Hindlimb muscle (tissue), 1 donor: ENCODE results near the gene AGRN. TPM values are rescaled to one million over a fixed set of nuclear protein-coding genes. Genes with fewer than 3 reads are reported as not detected.
"Not testable (repeated sequence)": the region's sequence is repeated elsewhere in the genome, so short reads cannot be mapped to it uniquely, and the experiment has no call there.

Experiments
- DNase-seq: peaks from one replicate; pipeline ENCODE4 v3.0.0-alpha.2; 2013
- polyA plus RNA-seq: library from polyadenylated mRNA; unstranded; fragments of 120-200 nt; gene quantifications from one replicate; pipeline ENCODE4 v1.2.1, GENCODE V29; 2013; ENCODE audit not compliant: insufficient read length

The AGRN gene
- polyA plus RNA-seq, 1 donor: 51.3 TPM

DNA sequence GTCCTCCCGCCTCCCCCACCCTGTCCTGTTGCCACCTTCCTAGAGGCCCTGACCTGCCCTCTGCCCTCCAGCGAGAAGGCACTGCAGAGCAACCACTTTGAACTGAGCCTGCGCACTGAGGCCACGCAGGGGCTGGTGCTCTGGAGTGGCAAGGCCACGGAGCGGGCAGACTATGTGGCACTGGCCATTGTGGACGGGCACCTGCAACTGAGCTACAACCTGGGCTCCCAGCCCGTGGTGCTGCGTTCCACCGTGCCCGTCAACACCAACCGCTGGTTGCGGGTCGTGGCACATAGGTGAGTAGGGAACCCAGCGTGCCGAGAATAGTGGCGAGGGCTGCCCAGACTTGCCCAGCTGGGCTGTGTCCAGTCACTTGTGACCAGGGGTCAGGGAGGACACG is 33.8 kb downstream of the AGRN start:
- no peak for DNase-seq

DNA sequence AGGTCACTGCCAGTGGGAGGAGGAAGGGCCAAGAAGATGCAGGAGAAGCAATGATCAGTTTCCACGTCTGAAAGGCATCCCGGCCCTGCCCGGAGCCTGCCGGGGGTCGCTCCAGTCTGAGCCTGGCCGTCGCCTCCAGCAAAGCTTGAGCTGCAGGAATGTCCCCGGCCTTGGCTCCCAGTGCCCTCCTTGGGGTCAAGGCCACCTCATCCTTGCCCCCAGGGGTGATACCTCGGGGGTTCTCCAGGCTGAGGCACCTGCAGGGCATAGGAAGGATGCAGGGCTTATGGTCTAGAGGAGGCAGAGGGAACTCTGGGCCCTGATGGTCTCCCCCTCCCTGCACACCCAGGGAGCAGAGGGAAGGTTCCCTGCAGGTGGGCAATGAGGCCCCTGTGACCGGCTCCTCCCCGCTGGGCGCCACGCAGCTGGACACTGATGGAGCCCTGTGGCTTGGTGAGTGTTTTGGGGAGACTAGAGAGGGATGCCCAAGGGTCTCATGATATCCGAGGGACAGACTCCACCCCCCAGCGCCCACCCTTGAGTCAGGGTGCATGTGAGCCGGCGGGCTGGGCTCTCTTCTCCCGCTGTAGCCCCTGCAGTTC is 34.3 kb downstream of the AGRN start:
- DNase-seq: no peak

DNA sequence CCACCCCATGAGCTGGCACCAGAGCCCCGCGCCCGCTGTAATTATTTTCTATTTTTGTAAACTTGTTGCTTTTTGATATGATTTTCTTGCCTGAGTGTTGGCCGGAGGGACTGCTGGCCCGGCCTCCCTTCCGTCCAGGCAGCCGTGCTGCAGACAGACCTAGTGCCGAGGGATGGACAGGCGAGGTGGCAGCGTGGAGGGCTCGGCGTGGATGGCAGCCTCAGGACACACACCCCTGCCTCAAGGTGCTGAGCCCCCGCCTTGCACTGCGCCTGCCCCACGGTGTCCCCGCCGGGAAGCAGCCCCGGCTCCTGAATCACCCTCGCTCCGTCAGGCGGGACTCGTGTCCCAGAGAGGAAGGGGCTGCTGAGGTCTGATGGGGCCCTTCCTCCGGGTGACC is 35.1 kb downstream of the AGRN start:
- no peak for DNase-seq

DNA sequence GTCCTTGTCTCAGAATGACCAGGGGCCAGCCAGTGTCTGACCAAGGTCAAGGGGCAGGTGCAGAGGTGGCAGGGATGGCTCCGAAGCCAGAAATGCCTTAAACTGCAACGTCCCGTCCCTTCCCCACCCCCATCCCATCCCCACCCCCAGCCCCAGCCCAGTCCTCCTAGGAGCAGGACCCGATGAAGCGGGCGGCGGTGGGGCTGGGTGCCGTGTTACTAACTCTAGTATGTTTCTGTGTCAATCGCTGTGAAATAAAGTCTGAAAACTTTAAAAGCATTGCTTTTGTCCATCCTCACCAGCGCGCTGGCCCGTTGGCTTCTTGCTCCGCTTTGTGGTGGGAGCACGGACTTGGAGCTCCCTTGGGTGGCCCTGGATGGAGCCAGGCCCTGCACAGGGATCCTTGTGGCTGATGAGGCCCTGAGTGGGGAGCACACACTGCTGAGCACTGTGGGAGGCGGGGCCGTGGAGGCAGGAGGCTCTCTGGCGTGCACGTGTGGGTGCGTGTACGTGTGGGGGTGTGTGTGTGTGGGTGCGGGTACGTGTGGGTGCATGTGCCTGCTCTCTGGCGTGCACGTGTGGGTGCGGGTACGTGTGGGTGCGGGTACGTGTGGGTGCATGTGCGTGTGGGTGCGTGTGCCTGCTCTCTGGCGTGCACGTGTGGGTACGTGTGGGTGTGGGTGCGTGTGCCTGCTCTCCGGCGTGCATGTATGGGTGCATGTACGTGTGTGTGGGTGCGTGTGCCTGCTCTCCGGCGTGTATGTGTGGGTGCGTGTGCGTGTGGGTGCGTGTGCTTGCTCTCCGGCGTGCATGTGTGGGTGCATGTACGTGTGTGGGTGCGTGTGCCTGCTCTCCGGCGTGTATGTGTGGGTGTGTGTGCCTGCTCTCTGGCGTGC is 36.2 kb downstream of the AGRN start:
- DNase-seq: no peak

DNA sequence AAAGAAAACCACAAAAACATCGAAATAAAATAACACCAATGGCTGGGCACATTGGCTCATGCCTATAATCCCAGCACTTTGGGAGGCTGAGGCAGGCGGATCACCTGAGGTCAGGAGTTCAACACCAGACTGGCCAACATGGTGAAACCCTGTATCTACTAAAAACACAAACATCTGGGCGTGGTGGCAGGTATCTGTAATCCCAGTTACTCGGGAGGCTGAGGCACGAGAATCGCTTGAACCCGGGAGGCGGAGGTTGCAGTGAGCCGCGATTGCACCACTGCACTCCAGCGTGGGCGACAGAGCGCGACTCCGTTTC is 37.8 kb downstream of the AGRN start:
- DNase-seq: not testable (repeated sequence)

DNA sequence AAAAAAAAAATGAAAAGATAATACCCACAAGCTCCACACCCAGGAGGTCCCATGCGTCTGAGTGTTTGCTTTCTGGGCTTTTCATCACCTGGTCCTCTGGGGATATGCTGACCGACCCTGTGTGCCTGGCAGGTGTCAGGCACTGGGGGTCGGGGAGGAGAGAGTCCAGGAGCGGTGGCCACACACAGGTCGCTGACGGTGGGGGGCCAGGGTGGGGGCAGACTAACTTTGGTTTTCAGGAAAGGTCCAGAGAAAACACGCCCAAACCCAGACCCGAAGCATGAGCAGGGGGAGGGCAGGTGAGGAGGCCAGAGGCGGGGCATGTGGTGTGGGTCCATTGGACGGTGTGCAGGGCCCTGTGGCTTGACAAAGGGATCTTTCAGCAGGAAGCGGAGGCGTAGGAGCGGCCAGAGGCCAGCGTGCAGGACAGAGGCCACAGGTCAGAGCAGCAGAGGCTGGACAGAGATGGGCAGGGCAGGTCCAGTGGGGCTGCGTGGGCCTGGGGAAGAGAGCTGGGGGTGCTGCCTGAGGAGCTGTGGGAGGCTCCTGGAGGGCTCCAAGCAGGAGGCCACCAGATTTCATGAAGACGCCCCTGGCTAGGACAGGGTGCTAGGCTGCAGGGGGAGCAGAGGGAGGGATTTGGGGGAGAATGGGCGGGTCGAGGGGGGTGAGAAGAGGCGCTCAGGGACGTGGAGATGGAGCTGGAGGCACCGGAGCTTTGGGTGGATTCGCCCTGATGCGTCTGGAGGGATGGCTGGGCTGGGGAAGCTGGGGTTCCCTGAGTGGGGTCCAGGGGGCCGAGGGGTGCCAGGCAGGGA is 38.4 kb downstream of the AGRN start:
- DNase-seq: no peak

DNA sequence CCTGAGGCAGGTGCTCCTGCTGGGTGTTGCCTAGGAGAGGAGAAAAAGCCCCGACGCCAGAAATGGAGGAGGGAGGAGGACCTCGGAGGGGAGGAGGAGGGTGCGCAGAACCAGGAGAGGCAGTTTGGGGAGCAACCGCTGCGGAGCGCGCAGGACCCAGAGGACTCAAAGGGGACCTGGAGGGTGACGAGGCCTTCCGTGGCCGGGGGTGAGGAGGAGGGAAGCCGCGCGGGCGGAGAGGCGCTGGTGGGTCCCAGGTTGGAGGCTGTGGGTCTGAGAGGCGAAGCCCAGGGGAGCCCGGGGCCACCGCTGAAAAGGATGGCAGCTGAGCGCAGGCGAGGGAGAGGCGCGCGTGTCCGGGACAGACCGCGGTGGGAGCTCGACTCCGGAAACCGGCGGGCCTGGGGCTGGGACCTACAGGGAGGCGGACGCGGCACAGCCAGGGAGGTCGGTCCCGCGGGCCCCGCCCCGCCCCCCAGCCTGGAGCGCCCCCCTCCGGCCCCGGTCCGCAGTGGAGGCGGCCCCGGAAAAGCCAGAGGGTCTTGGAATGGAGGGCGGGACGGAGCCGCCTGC is 39.1 kb downstream of the AGRN start:
- DNase-seq: no peak

DNA sequence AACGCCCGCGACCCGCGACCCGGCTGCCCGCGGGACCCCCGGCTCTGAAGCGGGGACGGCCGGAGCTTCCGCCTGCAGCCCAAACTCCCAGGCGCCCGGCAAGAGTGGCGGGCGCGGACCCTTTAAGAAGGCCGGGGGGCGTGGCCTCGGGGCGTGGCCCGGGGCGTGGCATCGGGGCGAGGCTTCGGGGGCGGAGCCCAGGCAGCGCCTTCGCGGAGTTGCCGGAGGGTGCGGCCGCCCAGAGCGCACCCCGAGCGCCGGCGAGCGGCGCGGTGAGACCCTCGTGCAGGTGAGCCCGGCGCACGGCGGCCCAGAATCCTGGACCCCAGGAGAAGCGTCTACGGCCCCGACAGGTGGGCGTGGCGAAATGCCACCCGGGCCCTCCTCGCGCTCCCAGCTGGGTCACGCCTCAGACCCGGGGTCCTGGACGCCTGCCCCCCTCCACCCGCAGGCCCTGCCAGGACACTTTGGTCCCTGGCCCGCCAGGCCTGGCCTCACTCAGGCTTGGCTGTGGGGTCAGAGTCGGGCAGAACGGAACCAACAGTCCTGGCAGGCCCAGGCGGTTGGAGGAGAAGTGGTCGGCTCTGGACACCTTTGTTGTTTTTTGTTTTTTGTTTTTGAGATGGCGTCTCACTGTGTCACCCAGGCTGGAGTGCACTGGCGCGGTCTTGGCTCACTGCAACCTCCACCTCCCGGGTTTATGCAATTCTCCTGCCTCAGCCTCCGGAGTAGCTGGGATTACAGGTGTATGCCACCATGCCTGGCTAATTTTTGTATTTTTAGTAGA is 39.8 kb downstream of the AGRN start:
- peak; percentile 58 for DNase-seq

DNA sequence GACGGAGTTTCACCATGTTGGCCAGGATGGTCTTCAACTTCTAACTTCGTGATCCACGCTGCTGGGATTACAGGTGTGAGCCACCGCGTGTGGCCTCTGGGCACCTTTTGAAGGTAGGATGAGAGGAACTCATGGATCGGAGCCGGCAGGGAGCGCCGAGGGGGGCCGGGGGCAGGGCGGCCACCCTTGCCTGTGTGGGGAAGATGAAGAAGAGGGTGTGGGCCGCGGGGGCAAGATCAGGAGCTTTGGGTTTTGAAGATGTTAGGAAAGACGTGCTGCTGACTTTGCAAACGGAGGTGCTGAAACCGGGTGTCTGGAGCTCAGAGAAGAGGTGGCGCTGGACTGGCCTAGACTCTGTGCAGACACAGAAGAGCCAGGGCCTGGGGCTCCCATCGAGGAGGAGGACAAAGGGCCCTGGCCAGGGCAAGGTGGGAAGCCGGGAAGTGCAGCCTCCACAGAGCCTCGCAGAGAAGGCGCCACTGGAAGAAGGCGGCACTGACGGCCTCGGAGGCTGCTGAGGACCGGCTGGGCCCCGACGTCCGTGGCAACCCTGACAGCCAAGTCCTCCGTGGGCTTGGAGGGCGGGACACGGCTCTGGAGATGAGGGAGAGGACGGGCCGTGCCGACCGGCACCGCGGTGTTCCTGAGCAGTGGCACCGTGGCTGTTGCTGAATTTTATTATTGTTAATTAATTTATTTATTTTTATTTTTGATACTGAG is 40.5 kb downstream of the AGRN start:
- no peak for DNase-seq

DNA sequence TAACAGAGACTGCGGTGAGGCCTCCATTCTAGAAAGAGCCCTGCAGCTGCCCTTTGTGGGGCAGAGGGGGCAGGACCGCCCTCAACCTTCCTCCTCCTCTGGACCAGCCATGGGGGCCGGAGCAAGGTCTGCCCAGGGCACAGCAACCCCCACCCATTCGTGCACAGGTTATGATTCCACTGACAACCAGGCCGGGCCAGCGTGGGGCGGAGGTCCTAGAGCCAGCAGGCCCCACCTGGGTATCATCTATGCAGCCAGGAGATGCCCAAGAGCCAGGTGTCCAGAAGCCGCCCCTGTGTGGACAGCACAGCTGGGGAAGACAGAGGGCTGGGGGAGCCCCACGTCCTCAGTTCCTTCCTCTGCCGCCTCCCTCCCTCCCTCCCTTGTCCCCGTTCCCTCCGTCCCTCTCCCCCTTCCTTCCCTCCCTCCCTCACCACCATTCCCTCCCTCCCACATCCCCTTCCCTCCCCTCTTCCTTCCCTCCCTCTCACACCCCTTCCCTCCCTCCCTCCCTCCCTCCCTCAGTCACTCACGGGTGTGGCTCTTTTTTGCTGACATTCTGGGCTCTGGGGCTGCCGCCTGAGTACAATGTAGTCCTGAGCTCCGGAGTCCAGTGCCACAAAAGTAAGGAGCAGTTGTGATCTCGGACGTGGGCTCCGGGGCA is 41.9 kb downstream of the AGRN start:
- DNase-seq: no peak

DNA sequence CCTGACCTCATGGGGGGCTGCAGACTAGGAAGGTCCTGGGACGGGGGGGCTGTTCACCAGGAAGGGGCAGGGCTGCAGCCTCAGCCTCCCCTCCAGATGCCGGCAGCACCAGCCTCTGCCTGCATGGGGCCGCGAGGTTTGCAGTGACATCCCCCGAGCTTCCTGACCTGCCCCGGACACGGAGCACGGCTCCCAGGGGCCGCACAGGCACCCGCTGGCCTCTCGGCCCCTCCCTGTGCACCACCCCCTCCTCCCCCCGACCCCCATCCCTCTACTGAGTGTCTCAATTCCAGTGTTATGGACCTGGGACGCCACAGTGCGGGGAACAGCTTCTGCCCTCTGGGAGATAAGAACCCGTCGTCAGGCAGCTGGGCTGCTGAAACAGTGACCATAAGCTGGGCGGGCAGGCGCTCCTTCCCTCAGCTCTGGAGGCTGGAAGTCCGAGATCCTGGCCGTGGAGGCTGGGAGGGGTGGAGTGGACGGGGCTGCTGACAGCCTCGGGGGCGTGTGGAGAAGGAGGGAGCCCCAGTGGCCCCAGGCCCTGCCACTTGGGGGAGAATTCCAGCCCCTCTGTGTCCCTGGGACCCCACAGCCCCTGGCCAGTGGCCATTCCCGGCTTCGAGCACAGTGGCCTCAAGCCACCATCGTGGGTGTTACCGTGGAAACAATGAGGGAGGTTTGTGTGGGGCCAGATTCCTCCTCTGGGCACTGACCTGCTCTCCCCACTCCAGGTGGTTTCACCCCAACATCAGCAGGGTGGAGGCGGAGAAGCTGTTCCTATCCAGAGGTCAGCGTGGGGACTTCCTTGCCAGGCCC is 42.6 kb downstream of the AGRN start:
- DNase-seq: no peak

DNA sequence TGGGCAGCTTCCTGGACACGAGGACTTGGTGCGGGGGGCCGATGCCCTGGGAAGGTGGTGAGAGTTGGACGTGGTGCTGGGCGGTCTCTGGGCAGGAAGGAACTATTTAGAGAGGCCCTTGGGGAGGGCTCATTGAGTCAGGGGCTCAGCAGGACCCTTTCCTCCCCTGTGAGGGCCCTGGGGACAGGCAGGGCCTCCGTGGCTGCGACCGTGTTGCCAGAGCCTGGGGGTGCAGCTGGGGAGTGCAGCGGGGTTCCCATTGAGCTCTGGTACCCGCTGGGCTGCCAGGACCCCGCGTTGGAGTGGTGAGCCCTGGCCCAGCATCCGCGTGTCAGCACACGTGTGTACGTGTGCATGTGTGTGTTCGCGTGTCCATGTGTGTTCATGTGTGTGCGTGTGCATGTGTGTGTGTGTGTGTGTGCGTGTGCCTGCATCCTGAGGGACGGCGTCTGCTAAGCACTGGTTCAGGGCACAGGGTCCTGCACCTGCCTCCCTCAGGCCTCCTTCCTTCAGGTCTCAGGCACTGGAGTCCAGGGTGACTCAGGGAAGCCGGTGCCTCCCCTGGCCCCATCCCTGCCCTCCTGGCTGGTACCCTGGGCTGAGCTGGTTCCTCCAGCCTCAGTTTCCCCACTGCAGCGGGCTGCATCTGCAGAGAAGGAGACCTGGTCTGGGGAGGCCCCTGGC is 43.5 kb downstream of the AGRN start:
- DNase-seq: no peak

DNA sequence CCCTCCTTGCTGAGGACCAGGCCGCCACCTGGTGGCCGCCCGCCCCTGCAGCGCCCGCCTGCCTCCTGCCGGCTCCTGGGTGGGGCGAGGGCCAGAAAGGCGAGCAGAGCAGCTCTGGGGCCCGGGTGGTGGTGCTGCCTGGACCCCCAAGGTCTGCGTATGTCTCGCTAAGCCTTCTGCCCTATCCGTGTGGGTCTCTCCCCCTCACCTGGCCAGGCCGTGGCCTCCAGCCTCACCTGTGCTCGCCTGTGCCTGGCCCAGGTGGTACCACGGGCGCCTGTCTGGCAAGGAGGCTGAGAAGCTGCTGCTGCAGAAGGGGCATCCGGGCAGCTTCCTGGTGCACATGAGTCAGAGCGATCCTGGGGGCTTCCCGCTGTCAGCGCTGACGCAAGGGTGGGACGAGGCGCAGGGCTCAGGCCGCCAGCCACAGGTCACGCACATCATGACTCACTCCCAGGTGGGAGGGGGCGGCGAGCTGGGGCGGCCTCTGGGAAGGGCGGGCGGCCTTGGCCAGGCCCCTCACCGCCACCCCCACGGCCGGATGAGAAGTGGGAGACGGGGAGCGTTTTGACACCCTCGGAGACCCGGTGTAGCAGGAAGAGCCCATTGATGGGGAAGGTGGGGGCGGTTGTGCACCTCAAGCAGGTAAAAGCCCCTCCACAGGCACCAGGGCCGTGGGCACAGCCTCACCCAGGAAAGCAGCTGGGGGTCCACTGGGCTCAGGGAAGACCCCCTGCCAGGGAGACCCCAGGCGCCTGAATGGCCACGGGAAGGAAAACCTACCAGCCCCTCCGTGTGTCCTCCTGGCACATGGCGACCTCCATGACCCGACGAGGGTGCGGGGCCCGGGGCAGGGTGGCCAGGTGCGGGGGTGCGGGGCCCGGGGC is 44.3 kb downstream of the AGRN start:
- DNase-seq: no peak

DNA sequence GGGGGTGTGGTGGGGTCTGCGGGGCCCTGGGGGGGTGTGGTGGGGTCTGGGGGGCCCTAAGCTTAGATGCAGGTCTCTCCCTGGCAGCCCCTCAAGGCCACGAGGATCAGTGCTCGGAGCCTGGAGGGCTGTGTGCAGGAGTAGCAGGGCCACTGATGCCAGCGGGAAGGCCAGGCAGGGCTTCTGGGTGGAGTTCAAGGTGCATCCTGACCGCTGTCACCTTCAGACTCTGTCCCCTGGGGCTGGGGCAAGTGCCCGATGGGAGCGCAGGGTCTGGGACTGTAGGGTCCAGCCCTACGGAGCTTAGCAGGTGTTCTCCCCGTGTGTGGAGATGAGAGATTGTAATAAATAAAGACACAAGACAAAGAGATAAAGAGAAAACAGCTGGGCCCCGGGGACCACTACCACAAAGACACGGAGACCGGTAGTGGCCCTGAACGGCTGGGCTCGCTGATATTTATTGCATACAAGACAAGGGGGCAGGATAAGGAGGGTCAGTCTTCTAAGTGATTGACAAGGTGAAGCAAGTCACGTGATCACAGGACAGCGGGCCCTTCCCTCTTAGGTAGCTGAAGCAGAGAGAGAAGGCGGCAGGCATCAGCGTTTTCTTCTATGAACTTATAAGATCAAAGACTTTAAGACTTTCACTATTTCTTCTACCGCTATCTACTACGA is 45.5 kb downstream of the AGRN start:
- no peak for DNase-seq

DNA sequence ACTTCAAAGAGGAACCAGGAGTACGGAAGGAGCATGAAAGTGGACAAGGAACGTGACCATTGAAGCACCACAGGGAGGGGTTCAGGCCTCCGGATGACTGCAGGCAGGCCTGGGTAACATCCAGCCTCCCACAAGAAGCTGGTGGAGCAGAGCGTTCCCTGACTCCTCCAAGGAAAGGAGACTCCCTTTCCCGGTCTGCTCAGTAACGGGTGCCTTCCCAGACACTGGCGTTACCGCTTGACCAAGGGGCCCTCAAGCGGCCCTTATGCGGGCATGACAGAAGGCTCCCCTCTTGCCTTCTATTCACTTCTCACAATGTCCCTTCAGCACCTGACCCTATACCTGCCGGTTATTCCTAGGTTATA is 46.0 kb downstream of the AGRN start:
- DNase-seq: not testable (repeated sequence)

DNA sequence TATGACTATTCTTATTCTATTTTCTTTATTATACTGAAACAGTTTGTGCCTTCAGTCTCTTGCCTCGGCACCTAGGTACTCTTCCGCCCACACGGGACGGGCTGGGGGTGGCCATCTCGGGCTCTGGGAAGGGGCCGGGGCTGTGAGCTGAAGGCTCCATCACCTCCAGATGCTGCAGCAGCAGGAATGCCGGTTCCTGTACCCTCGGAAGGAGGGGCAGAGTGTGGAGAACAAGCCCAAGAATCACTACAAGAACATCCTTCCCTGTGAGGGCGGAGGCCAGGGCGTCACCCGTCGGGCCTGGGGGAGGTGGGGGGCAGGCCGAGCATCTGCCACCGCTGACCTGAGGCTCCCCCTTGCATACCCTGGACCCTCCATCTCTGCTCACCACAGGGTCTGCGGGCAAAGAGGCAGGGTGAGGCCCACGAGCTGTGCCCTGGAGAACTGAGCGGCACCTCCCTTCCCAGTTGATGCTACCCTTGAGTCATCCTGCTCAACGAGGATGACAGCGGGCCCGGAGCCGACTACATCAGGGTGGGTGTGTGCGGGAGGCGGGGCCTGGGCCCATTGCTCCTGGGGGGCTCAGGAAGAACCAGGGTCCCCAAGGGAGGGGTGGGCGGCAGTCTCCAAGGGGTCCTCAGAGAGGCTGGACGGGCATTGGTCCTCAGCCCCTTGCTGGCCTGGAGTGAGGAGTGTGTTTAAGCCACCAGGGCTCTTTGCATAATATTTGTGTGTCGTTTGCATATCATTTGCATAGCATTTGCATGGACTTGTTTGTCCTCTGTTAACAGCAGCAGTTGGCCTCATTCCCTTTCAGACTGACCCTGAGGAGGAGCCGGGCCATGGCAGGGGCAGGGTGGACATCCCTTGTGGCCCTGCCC is 46.7 kb downstream of the AGRN start:
- DNase-seq: no peak
